GM23338 (cell line): ENCODE data around the gene CDH4. TPM values are rescaled to one million over a fixed set of nuclear protein-coding genes. Genes with fewer than 3 reads are reported as not detected.

Experiments
- ATAC-seq: fragments of 200-7000 bp; cut with Tn5 transposase; 3 replicates; pipeline ENCODE4 v1.9.1; 2020
- DNase-seq: peaks from one replicate; pipeline ENCODE4 v3.0.0-alpha.2; 2015; ENCODE audit warnings: low spot score
- H2AFZ ChIP-seq: fragments of 200-600 bp; sonication (generic); 2 replicates; pipeline ENCODE4 v1.8.0; 2016; ENCODE audit warnings: antibody characterized with exemption, mild to moderate bottlenecking, moderate library complexity
- H3F3A ChIP-seq: fragments of 200-600 bp; sonication (generic); replicated peaks from 2 replicates; pipeline ENCODE4 v1.8.0; 2017; ENCODE audit warnings: antibody characterized with exemption, mixed run types, low read depth
- H3K27ac ChIP-seq: fragments of 200-600 bp; sonication (generic); 2 replicates; pipeline ENCODE4 v1.6.1; 2016; ENCODE audit warnings: low read depth
- H3K27me3 ChIP-seq: fragments of 200-600 bp; sonication (generic); 2 replicates; pipeline ENCODE4 v1.8.0; 2016; ENCODE audit warnings: mild to moderate bottlenecking, mixed run types, moderate library complexity; ENCODE audit not compliant: insufficient read depth
- H3K36me3 ChIP-seq: fragments of 200-600 bp; sonication (generic); 2 replicates; pipeline ENCODE4 v1.8.0; 2016; ENCODE audit warnings: mild to moderate bottlenecking; ENCODE audit not compliant: insufficient read depth
- H3K4me1 ChIP-seq: fragments of 200-600 bp; sonication (generic); 2 replicates; pipeline ENCODE4 v1.8.0; 2016; ENCODE audit warnings: mild to moderate bottlenecking, moderate library complexity; ENCODE audit not compliant: insufficient read depth
- H3K4me2 ChIP-seq: fragments of 200-600 bp; sonication (generic); 2 replicates; pipeline ENCODE4 v1.7.1; 2017; ENCODE audit warnings: mixed run types
- H3K4me3 ChIP-seq: fragments of 200-600 bp; sonication (generic); 2 replicates; pipeline ENCODE4 v1.6.1; 2016; ENCODE audit warnings: mixed run types
- H3K79me2 ChIP-seq: fragments of 200-600 bp; sonication (generic); replicated peaks from 2 replicates; pipeline ENCODE4 v1.8.0; 2017; ENCODE audit warnings: mild to moderate bottlenecking; ENCODE audit not compliant: insufficient read depth
- H3K9me2 ChIP-seq: fragments of 200-600 bp; sonication (generic); 2 replicates; pipeline ENCODE4 v1.8.0; 2017; ENCODE audit not compliant: insufficient read depth
- H4K20me1 ChIP-seq: fragments of 200-600 bp; sonication (generic); replicated peaks from 2 replicates; pipeline ENCODE4 v1.8.0; 2017; ENCODE audit warnings: mild to moderate bottlenecking; ENCODE audit not compliant: insufficient read depth
- H3K27ac Mint-ChIP-seq: 2 replicates; pipeline ENCODE4 v1.8.0; 2020; ENCODE audit warnings: inconsistent platforms, mild to moderate bottlenecking, moderate library complexity, mixed read lengths
- H3K27me3 Mint-ChIP-seq: 3 replicates; pipeline ENCODE4 v1.8.0; 2022; ENCODE audit warnings: low read depth, mild to moderate bottlenecking, moderate library complexity, mixed read lengths, inconsistent platforms; ENCODE audit not compliant: insufficient read depth, poor library complexity
- H3K36me3 Mint-ChIP-seq: 3 replicates; pipeline ENCODE4 v1.8.0; 2021; ENCODE audit warnings: low read depth, mild to moderate bottlenecking, inconsistent platforms, moderate library complexity, mixed read lengths
- H3K4me1 Mint-ChIP-seq: 3 replicates; pipeline ENCODE4 v1.8.0; 2020; ENCODE audit warnings: mild to moderate bottlenecking, inconsistent platforms, mixed read lengths
- H3K4me3 Mint-ChIP-seq: 3 replicates; pipeline ENCODE4 v1.8.0; 2021; ENCODE audit warnings: moderate library complexity, mild to moderate bottlenecking, inconsistent platforms, mixed read lengths
- H3K9me3 Mint-ChIP-seq: 3 replicates; pipeline ENCODE4 v1.8.0; 2020; ENCODE audit warnings: moderate library complexity, mild to moderate bottlenecking, inconsistent platforms, mixed read lengths
- EZH2phosphoT487 ChIP-seq: fragments of 200-600 bp; sonication (generic); IDR thresholded peaks from one replicate; pipeline ENCODE4 v1.8.1; 2018; ENCODE audit warnings: antibody characterized with exemption; ENCODE audit not compliant: unreplicated experiment
- polyA plus RNA-seq: library from polyadenylated mRNA; unstranded; fragments of >200 nt; fragmentation: Nextera tagmentation; extraction: Ambion mirVana; gene quantifications from 2 replicates; pipeline ENCODE4 v1.2.1, GENCODE V29; 2016
- total RNA-seq: library from RNA; depleted of rRNA; stranded (reverse); fragments of >200 nt; shearing (Covaris generic); gene quantifications from 2 replicates; pipeline ENCODE4 v1.2.3, GENCODE V29; 2014
- TF ChIP-seq, protein P1 (sequence below): fragments of 250-450 bp; sonication (Bioruptor Pico); IDR thresholded peaks from 2 replicates; pipeline ENCODE4 v1.5.0; 2020; ENCODE audit warnings: mild to moderate bottlenecking, moderate library complexity
- TF ChIP-seq, protein P2 (sequence below), 2 experiments: fragments of 200-600 bp in 1 of 2; sonication (generic) in 1 of 2; conservative IDR thresholded peaks; 2 replicates each; pipeline versions ENCODE4 v1.5.1 to v1.6.1; 2016 to 2017; ENCODE audit warnings: antibody characterized with exemption in 2 of 2, low read depth in 2 of 2, mild to moderate bottlenecking in 2 of 2, moderate library complexity in 1 of 2

The CDH4 gene
- total and polyA plus RNA-seq, 2 experiments from 2014 or later: 1.2 to 4.2 TPM

DNA sequence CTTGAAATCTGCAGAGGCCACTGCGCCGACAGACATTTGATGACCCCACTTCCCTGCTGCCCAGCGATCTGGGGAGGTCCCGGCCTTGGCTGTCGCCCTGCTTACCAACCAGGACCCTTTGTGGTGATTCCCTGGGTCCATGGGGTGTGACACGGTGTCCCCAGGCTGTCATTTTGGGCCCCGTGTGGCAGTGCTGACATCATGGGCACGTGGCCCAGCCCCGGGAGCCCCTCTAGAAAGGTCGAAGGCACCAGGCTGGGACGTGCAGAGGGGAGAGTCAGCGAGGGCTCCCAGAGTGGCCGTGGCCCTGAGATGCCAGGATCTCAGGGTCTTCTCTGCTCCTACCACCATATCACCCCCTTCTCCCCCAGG, 643.6 kb downstream of the CDH4 start (continued):
- TF ChIP-seq, protein P1, sequence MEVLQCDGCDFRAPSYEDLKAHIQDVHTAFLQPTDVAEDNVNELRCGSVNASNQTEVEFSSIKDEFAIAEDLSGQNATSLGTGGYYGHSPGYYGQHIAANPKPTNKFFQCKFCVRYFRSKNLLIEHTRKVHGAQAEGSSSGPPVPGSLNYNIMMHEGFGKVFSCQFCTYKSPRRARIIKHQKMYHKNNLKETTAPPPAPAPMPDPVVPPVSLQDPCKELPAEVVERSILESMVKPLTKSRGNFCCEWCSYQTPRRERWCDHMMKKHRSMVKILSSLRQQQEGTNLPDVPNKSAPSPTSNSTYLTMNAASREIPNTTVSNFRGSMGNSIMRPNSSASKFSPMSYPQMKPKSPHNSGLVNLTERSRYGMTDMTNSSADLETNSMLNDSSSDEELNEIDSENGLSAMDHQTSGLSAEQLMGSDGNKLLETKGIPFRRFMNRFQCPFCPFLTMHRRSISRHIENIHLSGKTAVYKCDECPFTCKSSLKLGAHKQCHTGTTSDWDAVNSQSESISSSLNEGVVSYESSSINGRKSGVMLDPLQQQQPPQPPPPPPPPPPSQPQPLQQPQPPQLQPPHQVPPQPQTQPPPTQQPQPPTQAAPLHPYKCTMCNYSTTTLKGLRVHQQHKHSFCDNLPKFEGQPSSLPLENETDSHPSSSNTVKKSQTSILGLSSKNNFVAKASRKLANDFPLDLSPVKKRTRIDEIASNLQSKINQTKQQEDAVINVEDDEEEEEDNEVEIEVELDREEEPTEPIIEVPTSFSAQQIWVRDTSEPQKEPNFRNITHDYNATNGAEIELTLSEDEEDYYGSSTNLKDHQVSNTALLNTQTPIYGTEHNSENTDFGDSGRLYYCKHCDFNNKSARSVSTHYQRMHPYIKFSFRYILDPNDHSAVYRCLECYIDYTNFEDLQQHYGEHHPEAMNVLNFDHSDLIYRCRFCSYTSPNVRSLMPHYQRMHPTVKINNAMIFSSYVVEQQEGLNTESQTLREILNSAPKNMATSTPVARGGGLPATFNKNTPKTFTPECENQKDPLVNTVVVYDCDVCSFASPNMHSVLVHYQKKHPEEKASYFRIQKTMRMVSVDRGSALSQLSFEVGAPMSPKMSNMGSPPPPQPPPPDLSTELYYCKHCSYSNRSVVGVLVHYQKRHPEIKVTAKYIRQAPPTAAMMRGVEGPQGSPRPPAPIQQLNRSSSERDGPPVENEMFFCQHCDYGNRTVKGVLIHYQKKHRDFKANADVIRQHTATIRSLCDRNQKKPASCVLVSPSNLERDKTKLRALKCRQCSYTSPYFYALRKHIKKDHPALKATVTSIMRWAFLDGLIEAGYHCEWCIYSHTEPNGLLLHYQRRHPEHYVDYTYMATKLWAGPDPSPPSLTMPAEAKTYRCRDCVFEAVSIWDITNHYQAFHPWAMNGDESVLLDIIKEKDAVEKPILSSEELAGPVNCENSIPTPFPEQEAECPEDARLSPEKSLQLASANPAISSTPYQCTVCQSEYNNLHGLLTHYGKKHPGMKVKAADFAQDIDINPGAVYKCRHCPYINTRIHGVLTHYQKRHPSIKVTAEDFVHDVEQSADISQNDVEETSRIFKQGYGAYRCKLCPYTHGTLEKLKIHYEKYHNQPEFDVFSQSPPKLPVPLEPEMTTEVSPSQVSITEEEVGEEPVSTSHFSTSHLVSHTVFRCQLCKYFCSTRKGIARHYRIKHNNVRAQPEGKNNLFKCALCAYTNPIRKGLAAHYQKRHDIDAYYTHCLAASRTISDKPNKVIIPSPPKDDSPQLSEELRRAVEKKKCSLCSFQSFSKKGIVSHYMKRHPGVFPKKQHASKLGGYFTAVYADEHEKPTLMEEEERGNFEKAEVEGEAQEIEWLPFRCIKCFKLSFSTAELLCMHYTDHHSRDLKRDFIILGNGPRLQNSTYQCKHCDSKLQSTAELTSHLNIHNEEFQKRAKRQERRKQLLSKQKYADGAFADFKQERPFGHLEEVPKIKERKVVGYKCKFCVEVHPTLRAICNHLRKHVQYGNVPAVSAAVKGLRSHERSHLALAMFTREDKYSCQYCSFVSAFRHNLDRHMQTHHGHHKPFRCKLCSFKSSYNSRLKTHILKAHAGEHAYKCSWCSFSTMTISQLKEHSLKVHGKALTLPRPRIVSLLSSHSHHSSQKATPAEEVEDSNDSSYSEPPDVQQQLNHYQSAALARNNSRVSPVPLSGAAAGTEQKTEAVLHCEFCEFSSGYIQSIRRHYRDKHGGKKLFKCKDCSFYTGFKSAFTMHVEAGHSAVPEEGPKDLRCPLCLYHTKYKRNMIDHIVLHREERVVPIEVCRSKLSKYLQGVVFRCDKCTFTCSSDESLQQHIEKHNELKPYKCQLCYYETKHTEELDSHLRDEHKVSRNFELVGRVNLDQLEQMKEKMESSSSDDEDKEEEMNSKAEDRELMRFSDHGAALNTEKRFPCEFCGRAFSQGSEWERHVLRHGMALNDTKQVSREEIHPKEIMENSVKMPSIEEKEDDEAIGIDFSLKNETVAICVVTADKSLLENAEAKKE (CRISPR knock-in tag): no peak

DNA sequence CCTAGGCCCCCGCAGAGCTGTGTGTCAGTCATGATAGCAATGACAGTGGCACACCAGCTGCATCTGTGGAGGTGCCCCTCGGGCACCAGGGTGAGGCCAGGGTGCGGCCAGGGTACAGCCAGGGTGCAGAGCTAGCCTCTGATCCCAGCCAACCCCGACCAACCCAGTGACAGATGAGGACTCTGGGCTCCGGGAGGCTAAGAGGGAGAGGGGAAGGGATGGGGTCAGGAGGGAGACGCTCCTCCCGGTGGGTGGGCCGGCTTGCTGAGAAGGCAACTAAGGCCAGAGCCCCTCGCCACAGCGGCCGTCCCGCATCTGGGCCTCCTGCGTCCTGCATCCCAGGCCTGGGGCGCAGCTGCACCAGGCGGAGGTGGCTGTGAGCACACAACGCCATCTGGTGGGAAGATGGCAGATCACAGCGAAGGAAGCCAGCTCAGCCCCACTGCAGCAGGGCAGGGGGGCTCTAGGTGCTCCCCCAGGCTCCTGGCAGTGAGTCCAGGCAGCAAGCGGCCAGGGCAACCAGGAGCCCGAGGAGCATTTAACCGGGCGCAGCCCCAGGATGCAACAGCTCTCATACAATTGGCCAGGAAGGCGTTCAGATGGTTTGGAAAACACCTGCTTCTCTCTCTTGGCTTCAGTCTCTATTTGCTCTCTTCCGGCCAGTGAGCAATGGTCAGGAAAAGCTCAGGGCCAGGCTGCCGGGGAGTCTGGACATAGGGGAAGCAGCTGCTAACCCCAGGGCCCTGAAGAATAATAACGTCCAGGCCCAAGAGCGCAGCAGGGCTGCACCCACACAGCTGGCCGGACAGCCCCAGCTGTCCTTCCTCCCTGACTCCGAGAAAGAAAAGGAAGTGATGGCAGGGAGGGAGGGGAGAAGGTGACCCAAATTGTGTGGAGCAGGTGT, 644.2 kb downstream of the CDH4 start:
- Histone ChIP-seq H3F3A (no peaks in the 10 kb centered on the region), H4K20me1 (no peaks in the 10 kb centered on the region), H3K9me2 (no peaks in the 10 kb centered on the region), H3K4me2 (no peak overlapping the region), H3K27me3 (no peaks in the 10 kb centered on the region), H3K4me1 (no peaks in the 10 kb centered on the region), H2AFZ (no peak overlapping the region), H3K27ac (no peak overlapping the region), H3K4me3 (no peak overlapping the region), H3K79me2 (no peaks in the 10 kb centered on the region), H3K36me3 (no peaks in the 10 kb centered on the region)
- H3K9me3 Mint-ChIP-seq: peaks cover 7% of the 10 kb centered on the region; the same call in 1 of the 3 replicates
- H3K36me3 Mint-ChIP-seq: no peaks in the 10 kb centered on the region
- peaks cover 13% of the 10 kb centered on the region for H3K27me3 Mint-ChIP-seq
- H3K4me3 Mint-ChIP-seq: no peak overlapping the region
- H3K27ac Mint-ChIP-seq: no peak overlapping the region
- TF ChIP-seq EZH2phosphoT487: no peak
- TF ChIP-seq, protein P2, sequence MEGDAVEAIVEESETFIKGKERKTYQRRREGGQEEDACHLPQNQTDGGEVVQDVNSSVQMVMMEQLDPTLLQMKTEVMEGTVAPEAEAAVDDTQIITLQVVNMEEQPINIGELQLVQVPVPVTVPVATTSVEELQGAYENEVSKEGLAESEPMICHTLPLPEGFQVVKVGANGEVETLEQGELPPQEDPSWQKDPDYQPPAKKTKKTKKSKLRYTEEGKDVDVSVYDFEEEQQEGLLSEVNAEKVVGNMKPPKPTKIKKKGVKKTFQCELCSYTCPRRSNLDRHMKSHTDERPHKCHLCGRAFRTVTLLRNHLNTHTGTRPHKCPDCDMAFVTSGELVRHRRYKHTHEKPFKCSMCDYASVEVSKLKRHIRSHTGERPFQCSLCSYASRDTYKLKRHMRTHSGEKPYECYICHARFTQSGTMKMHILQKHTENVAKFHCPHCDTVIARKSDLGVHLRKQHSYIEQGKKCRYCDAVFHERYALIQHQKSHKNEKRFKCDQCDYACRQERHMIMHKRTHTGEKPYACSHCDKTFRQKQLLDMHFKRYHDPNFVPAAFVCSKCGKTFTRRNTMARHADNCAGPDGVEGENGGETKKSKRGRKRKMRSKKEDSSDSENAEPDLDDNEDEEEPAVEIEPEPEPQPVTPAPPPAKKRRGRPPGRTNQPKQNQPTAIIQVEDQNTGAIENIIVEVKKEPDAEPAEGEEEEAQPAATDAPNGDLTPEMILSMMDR (conservative IDR thresholded peaks at IDR 0.05; ENCODE audit: low read depth in 2 of 2): peak; percentile 69 to 90
- peak; percentile 95 for ATAC-seq
- H3K4me1 Mint-ChIP-seq: no peaks in the 10 kb centered on the region
- DNase-seq: peak; percentile 78
